OCI-LY7 (cell line): ENCODE data around the gene TPPP.

Experiments
- CTCF ChIP-seq: fragments of 200-600 bp; sonication (generic); conservative IDR thresholded peaks from 2 replicates; pipeline ENCODE4 v1.5.1; 2014; ENCODE audit warnings: mild to moderate bottlenecking, antibody characterized with exemption, low read length, moderate library complexity, mixed read lengths
- EZH2phosphoT487 ChIP-seq: fragments of 200-600 bp; sonication (generic); IDR thresholded peaks from 2 replicates; pipeline ENCODE4 v1.6.1; 2018; ENCODE audit warnings: low read depth, borderline replicate concordance, mild to moderate bottlenecking, mixed run types, antibody characterized with exemption, low read length, moderate library complexity, mixed read lengths

- TF ChIP-seq CTCF (no peak), EZH2phosphoT487 (no peak)
Observed at GRCh38 chr5:665956-666711, 27.0 kb downstream of the TPPP start.
